GM19438 (cell line): ENCODE results near the gene CALN1.
"Not testable (repeated sequence)": the region's sequence is repeated elsewhere in the genome, so short reads cannot be mapped to it uniquely, and the experiment has no call there.

Experiments used
- ATAC-seq: cut with Tn5 transposase; IDR thresholded peaks from one replicate; pipeline ENCODE4 v1.9.1; 2021; ENCODE audit warnings: low read depth; ENCODE audit not compliant: unreplicated experiment

CALN1 gene

GRCh38 chr7:72112530-72112929, 299.6 kb downstream of the CALN1 start:
- no peak for ATAC-seq

DNA sequence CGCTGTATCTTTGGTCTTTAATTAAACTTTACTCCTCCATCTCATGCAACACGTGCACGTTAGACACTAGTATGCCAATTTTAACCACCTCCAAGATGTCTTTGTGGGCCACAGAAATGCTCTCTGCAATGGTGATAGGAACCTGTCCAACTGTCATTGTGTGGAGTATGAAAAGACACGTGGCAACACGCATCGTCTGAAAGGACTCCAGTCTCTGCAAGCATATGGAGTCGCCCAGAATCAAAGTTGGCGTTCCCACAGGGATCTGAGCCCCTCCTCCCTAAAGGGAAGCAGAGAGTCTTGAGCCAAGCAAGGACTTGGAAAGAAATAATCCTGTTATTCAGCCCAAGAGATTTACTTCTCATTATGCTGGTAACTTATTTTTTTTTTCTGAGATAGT, 301.1 kb downstream of the CALN1 start:
- no peak for ATAC-seq

DNA sequence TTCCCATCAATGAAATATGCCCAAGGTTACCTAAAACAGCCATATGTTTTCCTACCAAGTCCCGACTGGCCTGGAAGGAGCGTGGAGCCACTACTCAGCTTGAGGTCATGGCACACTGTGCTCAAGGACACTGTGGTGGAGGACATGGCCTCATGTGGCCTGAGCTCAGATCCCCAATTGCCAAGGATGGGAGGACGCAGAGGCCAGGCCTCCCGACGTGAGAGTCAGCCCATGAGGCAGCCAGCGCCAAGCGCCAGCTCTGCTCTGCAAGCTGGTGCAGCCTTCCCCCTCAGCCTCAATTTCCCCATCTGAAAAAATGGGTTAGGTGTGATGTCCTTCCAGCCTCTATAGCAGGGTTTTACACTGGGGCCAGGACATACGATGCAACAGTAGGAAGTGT, 302.6 kb downstream of the CALN1 start:
- ATAC-seq: no peak

DNA sequence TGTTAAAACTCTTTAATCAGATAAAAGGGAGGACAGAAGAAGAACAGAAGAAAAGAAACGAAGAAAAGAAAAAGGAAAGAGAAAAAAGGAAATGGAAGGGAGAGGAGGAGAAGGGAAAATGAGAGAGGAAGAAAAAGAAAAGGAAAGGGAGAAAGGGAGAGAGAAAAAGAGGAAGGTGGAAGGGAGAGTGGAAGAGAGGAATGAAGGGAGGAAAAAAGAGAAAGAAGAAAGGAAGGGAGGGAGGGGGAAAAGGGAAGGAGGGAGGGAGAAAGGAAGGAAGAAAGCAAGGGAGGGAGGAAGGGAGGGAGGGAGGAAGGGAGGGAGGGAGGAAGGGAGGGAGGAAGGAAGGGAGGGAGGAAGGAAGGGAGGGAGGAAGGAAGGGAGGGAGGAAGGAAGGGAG, 305.7 kb downstream of the CALN1 start:
- no peak for ATAC-seq

- no peak for ATAC-seq
Observed at GRCh38 chr7:72101444-72101843, 310.7 kb downstream of the CALN1 start.

DNA sequence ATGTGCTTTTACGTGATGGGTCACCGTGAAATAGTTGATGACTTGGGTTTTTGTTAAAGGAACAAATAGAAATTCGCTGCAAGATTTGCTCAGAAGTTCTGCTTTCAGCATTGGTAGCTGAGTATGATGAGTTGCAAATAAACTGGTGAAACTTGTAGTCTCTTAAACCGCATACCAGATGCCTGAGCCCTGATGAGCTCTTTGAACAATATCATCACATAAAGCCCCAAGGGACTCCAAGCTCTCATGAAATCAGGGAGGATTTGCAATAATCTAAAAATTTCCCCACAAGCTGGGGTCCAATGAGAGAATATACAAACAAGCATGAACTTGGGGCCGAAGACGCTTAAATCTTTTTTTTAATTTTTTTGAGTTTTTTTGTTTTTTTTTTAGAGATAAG, 312.4 kb downstream of the CALN1 start:
- no peak for ATAC-seq

DNA sequence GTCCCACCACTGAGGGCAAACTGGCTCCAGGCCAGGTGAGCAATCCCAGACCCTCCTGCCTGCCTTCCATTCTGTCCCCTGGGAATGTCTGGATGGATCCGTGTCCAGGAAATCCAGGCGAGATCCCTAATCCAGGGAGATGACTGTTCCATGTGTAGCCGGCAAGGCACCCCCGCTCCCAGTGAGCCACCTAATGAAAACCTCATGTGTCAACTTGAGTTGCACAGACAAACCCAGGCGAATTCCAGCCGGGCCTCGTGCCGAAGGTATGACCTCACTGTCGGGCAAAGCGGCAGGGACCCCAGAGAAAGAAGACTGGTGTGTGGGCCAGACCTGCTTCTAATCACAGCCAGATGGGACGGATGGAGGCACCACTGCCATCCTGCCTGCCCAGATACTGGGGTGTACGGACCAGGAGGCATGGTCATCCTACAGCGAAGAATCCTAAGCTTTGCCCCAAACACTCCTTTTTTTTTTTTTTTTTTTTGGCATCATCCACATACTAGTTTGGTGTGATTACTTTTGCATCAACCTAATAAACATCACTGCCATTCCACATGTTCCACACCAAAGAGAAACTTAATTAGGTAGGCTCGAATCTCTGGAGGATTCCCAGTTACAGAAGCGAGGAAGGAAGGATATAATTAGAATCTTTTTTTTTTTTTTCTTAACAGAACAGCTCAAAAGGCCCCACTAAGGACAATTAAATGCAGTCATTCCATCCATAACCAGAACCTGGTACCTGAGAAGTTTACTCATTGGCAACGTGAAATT, 313.1 kb downstream of the CALN1 start:
- ATAC-seq: no peak

GRCh38 chr7:72097226-72097625, 314.9 kb downstream of the CALN1 start:
- ATAC-seq: no peak

DNA sequence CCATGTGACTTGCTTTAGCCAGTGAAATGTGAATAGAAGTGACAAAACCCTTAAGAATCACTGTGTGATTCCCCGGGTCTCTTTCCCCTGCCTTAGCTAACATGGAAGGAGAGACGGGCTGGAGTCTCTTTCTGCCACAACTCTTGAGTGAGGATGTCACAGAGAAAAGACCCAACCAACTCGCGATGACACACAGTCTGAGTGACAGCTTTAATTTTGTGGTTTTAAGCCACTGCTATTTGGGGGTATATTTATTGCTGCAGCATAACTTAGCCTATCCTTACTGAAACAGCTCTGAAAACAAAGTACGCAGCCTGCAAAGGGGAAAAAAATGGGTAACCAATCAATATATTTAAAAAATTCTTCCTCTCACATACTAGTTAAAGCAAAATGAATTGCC, 319.4 kb downstream of the CALN1 start:
- no peak for ATAC-seq

- no peak for ATAC-seq
Observed at GRCh38 chr7:72087926-72088325, 324.2 kb downstream of the CALN1 start.

DNA sequence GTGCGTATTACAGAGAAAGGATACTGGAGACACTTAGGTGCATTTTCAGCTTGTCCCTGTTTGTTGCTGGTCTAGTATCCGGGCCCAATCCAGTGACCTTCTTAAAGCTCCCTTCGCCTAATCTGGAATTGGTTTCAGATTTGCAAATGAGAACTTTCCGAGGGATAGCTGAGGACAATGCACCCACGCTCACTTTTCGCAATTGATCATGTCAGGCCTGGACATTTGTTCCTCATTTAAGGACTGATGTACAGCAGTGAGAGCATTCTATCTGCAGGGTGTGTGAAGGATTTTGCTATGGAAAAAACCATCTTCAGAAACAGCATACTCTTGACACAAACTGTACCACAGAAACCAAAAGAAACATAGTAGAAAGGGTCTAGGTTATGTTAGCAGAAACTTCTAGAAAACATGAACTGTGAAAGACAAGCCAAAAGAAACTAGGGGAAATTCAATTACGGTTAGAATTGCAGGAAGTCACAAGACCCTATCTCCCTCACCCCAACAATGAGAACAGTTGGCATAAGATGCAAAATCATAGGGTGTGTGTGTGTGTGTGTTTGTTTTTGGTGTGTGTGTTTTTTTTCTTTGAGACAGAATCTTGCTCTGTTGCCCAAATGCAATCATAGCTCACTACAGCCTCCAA, 331.1 kb downstream of the CALN1 start:
- ATAC-seq: no peak

DNA sequence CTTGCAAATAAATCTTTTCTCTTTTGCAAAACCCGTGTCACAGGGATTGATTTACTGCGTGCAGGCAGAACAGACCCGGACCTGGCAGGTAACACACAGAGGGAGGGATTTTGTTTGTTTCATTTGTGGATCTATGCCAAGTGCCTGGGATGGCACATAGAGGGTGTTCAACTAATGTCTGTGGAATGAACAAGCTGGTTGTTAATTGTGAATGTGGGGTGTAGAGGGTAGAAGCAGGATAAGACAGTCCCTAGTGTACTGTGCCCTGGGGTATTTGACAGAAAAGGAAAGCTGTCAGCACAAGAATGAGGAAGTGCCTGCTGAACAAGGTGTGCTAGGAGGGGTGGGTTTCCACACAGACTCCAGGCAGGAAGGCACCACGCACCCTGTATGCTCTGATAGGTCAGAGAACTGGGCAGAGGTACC, 331.8 kb downstream of the CALN1 start:
- no peak for ATAC-seq

- ATAC-seq: no peak
Observed at GRCh38 chr7:72078856-72079255, 333.3 kb downstream of the CALN1 start.

DNA sequence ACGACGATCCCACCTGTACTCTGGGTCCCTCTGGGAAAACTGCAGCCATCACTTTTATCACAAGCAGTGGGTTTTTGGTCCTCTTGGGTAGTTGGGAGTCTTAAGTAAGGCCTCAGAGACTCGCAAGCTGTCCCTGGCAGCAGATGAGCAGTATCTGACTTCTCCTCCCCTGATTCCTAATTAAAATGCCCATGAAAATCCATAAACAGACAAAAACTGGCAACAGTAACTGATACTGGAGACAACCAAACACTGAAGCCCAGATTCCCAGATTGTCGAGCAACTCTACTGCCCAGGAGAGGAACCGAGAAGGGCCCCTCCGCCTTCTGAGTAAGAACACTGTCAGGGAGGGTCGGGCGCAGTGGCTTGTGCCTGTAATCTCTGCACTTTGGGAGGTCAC, 333.8 kb downstream of the CALN1 start:
- ATAC-seq: no peak

GRCh38 chr7:72077786-72078185, 334.4 kb downstream of the CALN1 start:
- ATAC-seq: no peak

- ATAC-seq: no peak
Observed at GRCh38 chr7:72072901-72073300, 339.2 kb downstream of the CALN1 start.

- ATAC-seq: no peak
Observed at GRCh38 chr7:72069263-72069662, 342.9 kb downstream of the CALN1 start.

GRCh38 chr7:72065764-72066163, 346.4 kb downstream of the CALN1 start:
- ATAC-seq: not testable (repeated sequence)

DNA sequence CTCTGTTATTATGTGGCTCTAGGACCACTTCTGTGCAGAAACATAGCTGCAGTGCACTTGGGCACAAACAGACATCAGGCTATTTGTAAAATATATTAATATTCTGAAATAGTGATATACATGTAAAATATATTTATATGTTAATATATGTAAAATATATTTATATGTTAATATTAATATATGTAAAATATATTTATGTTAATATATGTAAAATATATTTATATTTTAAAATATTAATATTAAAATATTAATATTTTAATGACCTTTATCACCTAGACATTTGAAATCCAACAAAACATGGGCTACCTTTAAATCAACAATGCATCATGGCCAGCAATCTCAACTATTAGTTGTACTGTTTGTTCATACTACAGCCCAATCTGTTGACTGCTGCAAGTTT, 347.2 kb downstream of the CALN1 start:
- no peak for ATAC-seq

GRCh38 chr7:72063330-72063729, 348.8 kb downstream of the CALN1 start:
- no peak for ATAC-seq

DNA sequence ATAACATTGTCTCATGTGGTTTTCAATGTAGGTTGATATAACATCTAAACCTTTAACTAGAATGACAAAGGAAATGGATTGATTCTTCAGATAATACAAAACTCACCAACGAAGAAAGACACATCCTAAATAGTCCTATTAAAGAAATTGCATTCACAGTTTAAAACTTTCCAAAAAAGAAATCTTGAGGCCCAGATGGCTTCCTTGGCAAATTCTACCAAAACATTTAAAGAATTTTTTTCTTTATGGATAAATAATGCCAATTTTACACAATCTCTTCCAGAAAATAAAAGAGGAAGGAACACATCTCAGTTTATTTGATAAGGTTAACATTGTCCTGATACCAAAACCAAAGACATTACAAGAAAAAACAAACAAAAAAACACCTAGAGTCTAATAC, 349.5 kb downstream of the CALN1 start:
- no peak for ATAC-seq

- no peak for ATAC-seq
Observed at GRCh38 chr7:72059925-72060324, 352.2 kb downstream of the CALN1 start.
